Adrenal gland (tissue), 5 donors: ENCODE results near the gene TAF4.

Experiments
- POLR2A ChIP-seq, 2 donors: fragments of 450-650 bp; IDR thresholded peaks; one replicate each; pipeline ENCODE4 v1.6.1; 2017; ENCODE audit warnings: antibody characterized with exemption in 2 of 2, mild to moderate bottlenecking in 2 of 2, moderate library complexity in 1 of 2
- TF ChIP-seq, protein P1 (sequence below), 6 experiments: fragments of 450-650 bp in 4 of 6; fragments of 200-600 bp in 2 of 6; sonication (generic) in 1 of 6; IDR thresholded peaks; 1 replicate in 5 of 6; 2 replicates in 1 of 6; pipeline versions ENCODE4 v1.5.1 to v1.8.0; 2016 to 2021; ENCODE audit warnings: antibody characterized with exemption in 6 of 6, mild to moderate bottlenecking in 2 of 6, moderate library complexity in 1 of 6
- donor health status: DM: no; HTN: no; CAD: no.

DNA sequence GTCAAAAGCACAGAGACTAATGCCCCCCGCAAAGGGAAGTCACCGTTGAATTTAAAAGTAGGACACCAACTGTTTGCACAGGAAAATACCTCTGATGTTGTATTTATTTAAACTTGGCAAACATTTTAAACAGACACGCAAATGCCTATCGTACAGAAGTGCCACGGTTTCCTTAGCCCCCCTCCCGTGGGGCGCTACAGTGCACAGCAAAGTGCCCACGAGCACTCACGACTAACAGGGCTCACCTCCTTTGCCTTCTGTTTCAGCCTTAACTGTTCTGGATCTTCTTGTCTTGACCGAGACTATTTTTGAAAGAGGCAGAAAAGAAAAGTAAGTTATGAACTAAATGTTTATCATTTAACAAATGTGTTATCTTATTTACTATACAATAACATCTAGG, 67.8 kb downstream of the TAF4 start:
- TF ChIP-seq, protein P1, sequence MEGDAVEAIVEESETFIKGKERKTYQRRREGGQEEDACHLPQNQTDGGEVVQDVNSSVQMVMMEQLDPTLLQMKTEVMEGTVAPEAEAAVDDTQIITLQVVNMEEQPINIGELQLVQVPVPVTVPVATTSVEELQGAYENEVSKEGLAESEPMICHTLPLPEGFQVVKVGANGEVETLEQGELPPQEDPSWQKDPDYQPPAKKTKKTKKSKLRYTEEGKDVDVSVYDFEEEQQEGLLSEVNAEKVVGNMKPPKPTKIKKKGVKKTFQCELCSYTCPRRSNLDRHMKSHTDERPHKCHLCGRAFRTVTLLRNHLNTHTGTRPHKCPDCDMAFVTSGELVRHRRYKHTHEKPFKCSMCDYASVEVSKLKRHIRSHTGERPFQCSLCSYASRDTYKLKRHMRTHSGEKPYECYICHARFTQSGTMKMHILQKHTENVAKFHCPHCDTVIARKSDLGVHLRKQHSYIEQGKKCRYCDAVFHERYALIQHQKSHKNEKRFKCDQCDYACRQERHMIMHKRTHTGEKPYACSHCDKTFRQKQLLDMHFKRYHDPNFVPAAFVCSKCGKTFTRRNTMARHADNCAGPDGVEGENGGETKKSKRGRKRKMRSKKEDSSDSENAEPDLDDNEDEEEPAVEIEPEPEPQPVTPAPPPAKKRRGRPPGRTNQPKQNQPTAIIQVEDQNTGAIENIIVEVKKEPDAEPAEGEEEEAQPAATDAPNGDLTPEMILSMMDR (IDR thresholded peaks at IDR 0.05), result no peak
- TF ChIP-seq POLR2A (IDR thresholded peaks at IDR 0.05), result no peak
